ENCODE measurements around the gene IRX3. TPM values are rescaled to one million over a fixed set of nuclear protein-coding genes. Genes with fewer than 3 reads are reported as not detected.

IRX3 gene
- 3.2 to 4.8 TPM (median 4.4 TPM) in 5 replicates for total RNA-seq (2022; extraction: Qiagen RNA extraction; ENCODE audit: low read depth)

GRCh38 chr16:54286366-54287130, at the start of gene IRX3:
TSS of gene IRX3 (minus strand) at chr16:54286787. CDS start at chr16:54286050, 737 bp downstream.

Data from A549 treated with CpdA at 1 μM for 4 hours (cell line).